ENCODE results near the gene IPPK.
"Not testable (repeated sequence)": the region's sequence is repeated elsewhere in the genome, so short reads cannot be mapped to it uniquely, and the experiment has no call there.

IPPK gene

DNA sequence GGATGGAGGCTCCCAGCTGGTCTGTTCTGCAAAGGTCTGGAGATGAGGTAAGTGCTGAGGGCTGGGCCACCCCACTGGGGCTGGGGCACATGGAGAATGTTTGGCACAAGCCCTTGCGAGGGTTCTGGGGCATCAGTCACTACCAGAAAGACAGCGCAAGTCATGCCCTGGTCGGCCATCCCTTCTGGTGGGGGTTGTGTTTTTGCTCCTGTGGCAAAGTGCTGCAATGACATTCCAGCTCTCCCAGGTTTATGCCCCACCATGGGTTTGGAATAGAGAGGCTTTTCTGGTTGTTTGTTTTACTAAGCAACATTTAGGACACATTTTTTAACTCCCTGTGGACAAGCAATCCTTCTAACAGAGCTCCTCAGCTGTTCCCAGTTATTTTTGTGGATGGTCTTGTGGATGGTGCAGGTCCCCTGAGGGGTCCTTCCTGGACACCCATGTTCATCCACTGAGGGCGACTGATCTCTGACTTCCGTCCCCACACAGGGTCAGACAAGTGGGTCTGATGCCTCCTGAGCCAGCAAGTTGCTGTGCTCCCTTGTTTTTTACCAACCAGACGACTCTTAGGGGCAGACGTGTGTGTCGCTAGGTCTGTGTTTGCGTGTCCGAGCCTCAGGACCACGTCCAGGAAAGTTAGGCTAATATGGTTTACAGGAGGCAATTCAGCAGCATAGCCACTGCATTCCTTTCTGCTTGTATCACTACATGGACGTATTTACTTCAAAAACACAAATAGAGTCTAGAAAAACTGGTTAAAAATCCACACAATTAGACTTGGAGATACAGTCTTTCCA is 69.3 kb downstream of the IPPK start:
- peak; percentile 49; the same call in 1 of the 2 replicates for TF ChIP-seq JUND (IDR thresholded peaks at IDR 0.05; ENCODE audit: low read depth)
- DNase-seq (ENCODE audit: low read depth in 1 of 2, low spot score in 1 of 2), result peak in 1 of 2 experiments; percentile 67
- in situ Hi-C loops (cut with HindIII; ENCODE audit: low pct_unique_long_range_greater_than_20kb, low sequenced_read_pairs), result no loop called here

DNA sequence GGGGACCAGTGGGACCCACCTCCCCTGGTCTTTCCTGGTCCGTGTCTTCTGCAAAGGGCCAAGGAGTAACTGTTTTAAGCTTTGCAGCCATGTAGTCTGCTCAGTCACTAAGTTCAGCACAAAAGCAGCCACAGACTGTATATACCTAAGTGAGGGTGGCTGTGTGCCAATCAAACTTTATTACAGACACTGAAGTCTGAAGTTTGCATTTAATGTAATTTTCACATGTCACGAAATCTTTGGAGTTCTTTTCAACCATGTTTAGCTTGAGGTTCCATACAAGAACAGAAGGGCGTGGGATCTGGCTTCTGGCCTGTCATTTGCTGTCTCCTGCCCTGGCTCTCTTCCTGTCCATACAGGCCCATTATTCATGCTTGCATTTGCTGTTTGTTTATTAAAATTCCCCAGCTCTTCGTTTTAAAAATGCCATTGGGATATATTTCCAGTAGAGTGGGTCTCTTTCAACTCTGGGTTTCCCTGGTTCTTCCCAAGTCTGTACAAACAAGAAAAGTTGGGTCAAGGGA is 69.9 kb downstream of the IPPK start:
- TF ChIP-seq JUND (IDR thresholded peaks at IDR 0.05; ENCODE audit: low read depth), result no peak
- DNase-seq (ENCODE audit: low read depth in 1 of 2, low spot score in 1 of 2), result no peak

DNA sequence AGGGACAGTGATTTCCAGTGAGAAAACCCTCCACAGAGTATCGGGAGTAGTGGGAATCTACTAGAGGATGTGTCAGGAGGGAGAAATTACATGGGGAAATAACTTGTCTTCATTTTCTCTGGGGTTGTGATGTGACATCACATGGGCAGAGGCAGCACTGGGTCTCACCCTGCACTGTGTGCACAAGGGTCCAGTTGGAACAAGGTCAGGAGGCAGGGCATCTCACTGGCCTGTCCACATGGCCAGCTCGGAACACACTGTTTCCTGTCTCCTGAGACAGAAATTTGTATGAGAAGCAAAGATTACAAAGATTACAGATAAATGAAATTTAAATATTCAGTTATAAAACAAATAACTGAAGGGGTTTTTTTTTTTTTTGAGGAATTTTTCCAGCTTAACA is 71.5 kb downstream of the IPPK start:
- in situ Hi-C loops (cut with HindIII; ENCODE audit: low pct_unique_long_range_greater_than_20kb, low sequenced_read_pairs), result no loop called here
- no peak for DNase-seq (ENCODE audit: low read depth in 1 of 2, low spot score in 1 of 2)
- no peak for TF ChIP-seq JUND (IDR thresholded peaks at IDR 0.05; ENCODE audit: low read depth)

More for the DNA sequence above, 69.9 kb downstream of the IPPK start:
- in situ Hi-C loops (cut with HindIII; ENCODE audit: low pct_unique_long_range_greater_than_20kb, low sequenced_read_pairs), result no loop called here

DNA sequence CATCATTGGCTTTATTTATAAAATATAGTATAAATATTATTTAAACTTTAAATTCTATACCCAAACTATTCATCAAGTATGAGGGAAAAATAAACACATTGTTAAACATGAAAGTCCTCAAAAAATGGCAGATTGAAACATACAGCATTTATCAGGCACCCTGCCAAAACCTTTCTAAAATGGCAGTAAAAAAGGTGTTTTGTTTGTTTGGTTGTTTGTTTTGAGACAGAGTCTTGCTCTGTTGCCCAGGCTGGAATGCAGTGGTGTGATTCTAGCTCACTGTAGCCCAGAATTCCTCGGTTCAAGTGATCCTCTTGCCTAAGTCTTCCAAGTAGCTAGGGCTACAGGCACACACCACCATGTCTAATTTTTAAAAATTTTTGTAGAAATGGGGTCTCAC is 74.0 kb downstream of the IPPK start:
- in situ Hi-C loops (cut with HindIII; ENCODE audit: low pct_unique_long_range_greater_than_20kb, low sequenced_read_pairs), result no loop called here

DNA sequence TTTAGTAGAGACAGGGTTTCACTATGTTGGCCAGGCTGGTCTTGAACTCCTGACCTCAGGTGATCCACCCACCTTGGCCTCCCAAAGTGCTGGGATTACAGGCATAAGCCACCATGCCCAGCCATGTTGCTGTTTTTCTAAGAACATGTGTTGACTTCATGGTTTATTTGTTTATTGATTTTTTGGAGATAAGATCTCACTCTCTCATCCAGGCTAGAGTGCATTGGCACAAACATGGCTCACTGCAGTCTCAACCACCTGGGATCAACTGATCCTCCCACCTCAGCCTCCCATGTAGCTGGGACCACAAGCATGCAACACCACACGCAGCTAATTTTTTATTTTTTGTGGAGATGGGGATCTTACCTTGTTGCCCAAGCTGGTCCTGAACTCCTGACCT is 74.9 kb downstream of the IPPK start:
- peak in 1 of 2 experiments; percentile 44 for DNase-seq (ENCODE audit: low read depth in 1 of 2, low spot score in 1 of 2)
- in situ Hi-C loops (cut with HindIII; ENCODE audit: low pct_unique_long_range_greater_than_20kb, low sequenced_read_pairs), result not testable (repeated sequence)

More for the DNA sequence above, 74.0 kb downstream of the IPPK start:
- DNase-seq (ENCODE audit: low read depth in 1 of 2, low spot score in 1 of 2), result peak in 1 of 2 experiments; percentile 27
- no peak for TF ChIP-seq JUND (IDR thresholded peaks at IDR 0.05; ENCODE audit: low read depth)

DNA sequence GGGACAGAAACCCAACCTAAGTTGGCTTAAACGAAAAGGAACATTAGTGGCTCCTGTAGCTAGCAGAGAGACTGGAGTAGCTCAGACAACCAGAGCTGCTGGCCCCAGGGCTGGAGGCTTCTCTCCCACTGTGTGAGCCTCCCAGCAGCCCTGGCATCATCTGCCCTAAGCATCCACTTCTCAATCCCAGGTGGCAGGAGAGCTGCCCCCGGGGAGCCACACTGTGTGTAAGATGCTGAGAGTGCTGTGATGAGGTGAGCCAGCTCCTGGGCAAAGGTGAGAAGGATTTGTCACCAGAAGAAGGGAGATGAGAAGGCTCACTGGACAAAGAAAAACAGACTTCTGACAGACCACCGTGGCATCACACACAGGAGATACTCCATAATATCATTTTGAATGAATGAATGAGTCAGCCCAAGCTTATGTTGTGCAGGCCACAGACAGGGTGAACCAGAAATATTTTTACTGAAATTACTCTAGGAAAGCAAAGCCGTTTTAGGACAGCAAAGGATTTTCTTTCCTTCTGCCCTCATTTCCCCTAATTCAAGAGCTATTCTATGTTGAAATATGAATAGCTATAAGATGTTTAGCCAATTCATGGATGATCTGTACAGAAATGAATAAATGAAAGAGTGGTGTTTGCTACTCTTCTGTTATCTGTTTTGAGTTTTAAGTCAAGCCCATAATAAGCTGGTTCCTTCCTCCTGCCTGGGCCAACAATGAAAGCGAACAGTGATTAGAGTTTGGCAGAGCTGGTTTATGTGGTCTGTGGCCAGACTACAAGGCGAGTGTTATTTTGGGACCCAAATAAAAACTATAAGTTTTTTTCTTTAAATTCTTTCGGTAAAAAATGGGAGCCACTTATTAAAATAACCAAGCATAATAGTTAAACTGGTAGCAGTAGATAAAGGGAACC is 76.7 kb downstream of the IPPK start:
- in situ Hi-C loops (cut with HindIII; ENCODE audit: low pct_unique_long_range_greater_than_20kb, low sequenced_read_pairs), result no loop called here
- TF ChIP-seq JUND (IDR thresholded peaks at IDR 0.05; ENCODE audit: low read depth), result no peak

DNA sequence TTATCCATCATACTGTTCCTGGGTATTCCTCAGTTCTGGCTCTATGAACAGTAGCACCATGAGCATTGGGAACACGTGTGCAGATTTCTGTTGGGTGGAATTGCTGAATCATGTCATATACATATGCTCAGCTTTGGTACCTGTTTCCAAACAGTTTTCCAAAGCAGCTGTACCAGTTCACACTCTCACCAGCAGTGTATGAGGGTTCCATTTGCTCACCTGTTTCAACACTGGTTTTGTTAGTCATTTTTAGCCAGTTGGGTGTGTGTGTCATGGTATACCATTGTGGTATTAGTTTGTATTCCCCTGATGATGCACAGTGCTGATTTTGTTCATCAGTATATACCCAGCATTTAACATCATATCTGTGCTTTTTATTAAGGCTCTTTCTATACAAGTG is 77.4 kb downstream of the IPPK start:
- no peak for TF ChIP-seq JUND (IDR thresholded peaks at IDR 0.05; ENCODE audit: low read depth)
- in situ Hi-C loops (cut with HindIII; ENCODE audit: low pct_unique_long_range_greater_than_20kb, low sequenced_read_pairs), result no loop called here
- DNase-seq (ENCODE audit: low read depth in 1 of 2, low spot score in 1 of 2), result no peak

More for the DNA sequence above, 76.7 kb downstream of the IPPK start:
- DNase-seq (ENCODE audit: low read depth in 1 of 2, low spot score in 1 of 2), result no peak

DNA sequence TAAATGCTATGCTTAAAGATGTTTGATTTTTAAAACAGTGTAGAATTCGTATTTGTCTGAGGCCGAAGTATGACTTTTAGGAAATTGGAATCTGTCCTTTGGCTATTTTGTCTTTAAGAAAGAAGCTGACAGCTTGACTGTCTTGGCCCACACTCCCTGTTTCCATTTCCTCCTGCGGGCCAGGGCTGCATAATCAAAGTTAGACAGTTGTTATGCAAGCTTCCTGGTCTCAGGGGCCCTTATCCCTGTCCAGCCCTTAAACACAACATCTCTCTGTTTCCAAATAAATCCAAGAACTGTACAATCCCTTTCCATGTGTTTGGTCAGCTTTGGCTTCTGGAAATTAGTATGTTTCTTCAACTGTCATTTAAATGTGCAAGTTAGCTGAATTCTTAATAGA is 79.6 kb downstream of the IPPK start:
- no peak for DNase-seq (ENCODE audit: low read depth in 1 of 2, low spot score in 1 of 2)
- no peak for TF ChIP-seq JUND (IDR thresholded peaks at IDR 0.05; ENCODE audit: low read depth)
- in situ Hi-C loops (cut with HindIII; ENCODE audit: low pct_unique_long_range_greater_than_20kb, low sequenced_read_pairs), result no loop called here

DNA sequence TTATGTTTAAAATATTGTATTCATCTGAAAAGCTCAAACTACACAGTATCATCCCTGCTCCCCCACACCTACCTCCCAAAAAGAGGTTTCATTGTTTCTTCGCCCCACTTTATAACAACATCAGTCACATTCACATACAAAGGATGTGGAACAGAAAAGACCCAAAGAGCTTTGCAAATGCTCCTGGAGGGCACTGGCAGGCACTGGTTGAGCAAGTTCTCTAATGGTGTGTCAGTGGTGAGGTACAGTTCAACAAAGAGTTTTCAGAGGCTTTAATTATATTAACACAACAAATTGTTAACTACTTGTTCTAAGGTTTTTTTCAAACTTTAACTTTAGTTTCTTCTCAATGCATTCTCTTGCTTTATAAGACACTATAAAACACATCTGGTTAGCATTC is 80.0 kb downstream of the IPPK start:
- in situ Hi-C loops (cut with HindIII; ENCODE audit: low pct_unique_long_range_greater_than_20kb, low sequenced_read_pairs), result no loop called here
- DNase-seq (ENCODE audit: low read depth in 1 of 2, low spot score in 1 of 2), result no peak
- TF ChIP-seq JUND (IDR thresholded peaks at IDR 0.05; ENCODE audit: low read depth), result no peak

DNA sequence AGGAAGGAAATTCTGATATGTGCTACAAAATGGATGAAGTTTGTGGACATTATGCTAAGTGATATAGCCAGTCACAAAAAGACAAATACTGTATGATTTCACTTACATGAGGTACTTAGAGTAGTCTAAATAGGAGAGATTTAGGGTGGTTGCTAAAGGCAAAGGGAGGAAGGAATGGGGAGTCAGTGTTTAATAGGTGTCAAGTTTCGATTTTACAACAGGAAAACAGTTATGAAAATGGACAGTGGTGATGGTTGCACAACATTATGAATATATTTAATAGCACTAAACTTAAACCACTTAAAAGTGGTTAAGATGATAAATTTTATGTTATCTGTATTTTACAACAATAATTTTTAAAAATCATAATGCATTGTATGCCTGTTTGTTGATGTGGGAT is 93.8 kb downstream of the IPPK start:
- in situ Hi-C loops (cut with HindIII; ENCODE audit: low pct_unique_long_range_greater_than_20kb, low sequenced_read_pairs), result no loop called here
- TF ChIP-seq JUND (IDR thresholded peaks at IDR 0.05; ENCODE audit: low read depth), result no peak
- no peak for DNase-seq (ENCODE audit: low read depth in 1 of 2, low spot score in 1 of 2)

DNA sequence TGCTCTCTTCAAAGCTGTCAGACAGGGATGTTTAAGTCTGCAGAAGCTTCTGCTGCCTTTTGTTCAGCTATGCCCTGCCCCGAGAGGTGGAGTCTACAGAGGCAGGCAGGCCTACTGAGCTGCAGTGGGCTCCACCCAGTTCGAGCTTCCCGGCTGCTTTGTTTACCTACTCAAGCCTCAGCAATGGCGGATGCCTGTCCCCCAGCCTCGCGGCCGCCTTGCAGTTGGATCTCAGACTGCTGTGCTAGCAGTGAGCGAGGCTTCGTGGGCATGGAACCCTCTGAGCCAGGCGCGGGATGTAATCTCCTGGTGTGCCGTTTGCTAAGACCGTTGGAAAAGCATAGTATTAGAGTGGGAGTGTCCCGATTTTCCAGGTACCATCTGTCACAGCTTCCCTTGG is 96.3 kb downstream of the IPPK start:
- in situ Hi-C loops (cut with HindIII; ENCODE audit: low pct_unique_long_range_greater_than_20kb, low sequenced_read_pairs); DNase-seq (ENCODE audit: low read depth in 1 of 2, low spot score in 1 of 2): not testable (repeated sequence)

DNA sequence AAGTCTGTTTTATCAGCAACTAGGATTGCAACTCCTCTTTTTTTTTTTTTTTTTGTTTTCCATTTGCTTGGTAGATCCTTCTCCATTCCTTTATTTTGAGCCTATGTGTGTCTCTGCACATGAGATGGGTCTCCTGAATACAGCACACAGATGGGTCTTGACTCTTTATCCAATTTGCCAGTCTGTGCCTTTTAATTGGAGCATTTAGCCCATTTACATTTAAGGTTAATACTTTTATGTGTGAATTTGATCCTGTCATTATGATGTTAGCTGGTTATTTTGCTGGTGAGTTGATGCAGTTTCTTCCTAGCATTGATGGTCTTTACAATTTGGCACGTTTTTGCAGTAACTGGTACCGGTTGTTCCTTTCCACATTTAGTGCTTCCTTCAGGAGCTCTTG is 98.1 kb downstream of the IPPK start:
- in situ Hi-C loops (cut with HindIII; ENCODE audit: low pct_unique_long_range_greater_than_20kb, low sequenced_read_pairs), result not testable (repeated sequence)

DNA sequence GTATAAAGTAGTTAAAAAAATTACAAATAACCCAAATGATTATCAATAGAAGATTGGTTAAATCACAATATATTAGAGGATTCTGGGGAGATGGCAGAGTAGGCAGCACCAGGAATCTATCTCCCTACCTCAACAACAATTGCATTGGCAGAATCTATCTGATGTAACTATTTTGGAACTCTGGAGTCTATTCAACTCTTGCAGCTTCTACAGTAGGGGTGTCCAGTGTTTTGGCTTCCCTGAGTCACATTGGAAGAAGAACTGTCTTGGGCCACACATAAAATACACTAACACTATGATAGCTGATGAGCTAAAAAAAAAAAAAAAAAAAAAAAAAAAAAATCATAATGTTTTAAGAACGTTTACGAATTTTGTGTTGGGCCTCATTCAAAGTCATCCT is 104.9 kb downstream of the IPPK start:
- no peak for TF ChIP-seq JUND (IDR thresholded peaks at IDR 0.05; ENCODE audit: low read depth)
- in situ Hi-C loops (cut with HindIII; ENCODE audit: low pct_unique_long_range_greater_than_20kb, low sequenced_read_pairs), result no loop called here

More for the DNA sequence above, 98.1 kb downstream of the IPPK start:
- DNase-seq (ENCODE audit: low read depth in 1 of 2, low spot score in 1 of 2), result not testable (repeated sequence)

More for the DNA sequence above, 104.9 kb downstream of the IPPK start:
- no peak for DNase-seq (ENCODE audit: low read depth in 1 of 2, low spot score in 1 of 2)
